Measurements from ENCODE around the gene CRIP2. TPM values are rescaled to one million over a fixed set of nuclear protein-coding genes. Genes with fewer than 3 reads are reported as not detected.

Gene CRIP2
- total and polyA plus RNA-seq, 12 donors = 5.9 to 193 (median 56.4) TPM

GRCh38 chr14:105482486-105483110 is 8.0 kb downstream of the CRIP2 start:
- Histone ChIP-seq H3K27me3 (peaks cover 9% of the 10 kb centered on the region), H3K4me1 (replicated peaks in 1 of 2) (peaks cover 13 to 45% of the 10 kb centered on the region in 2 donors), H3K4me3 (no peak overlapping the region), H3K36me3 (replicated peaks in 1 of 2) (no peaks in the 10 kb centered on the region), H3K9me3 (replicated peaks in 1 of 3) (no peaks in the 10 kb centered on the region), H3K27ac (peak overlapping the region in 4 of 5 donors; percentile 32 to 91 (median 73))
- TF ChIP-seq POLR2A (IDR thresholded peaks at IDR 0.05) = no peak
- TF ChIP-seq CTCF (IDR thresholded peaks at IDR 0.05) = no peak
- WGBS, 4 donors = 59 to 71% (median 69%) methylated on average over 8 to 18 of the region's 18 CpGs
- intact Hi-C loops (cut with DNase I) = no loop called here
- DNase-seq = no peak

- H3K4me1 ChIP-seq (replicated peaks in 1 of 2) = peaks cover 13 to 49% of the 10 kb centered on the region in 2 donors
- peaks cover 11% of the 10 kb centered on the region for H3K27me3 ChIP-seq
- H3K9me3 ChIP-seq (replicated peaks in 1 of 3) = no peaks in the 10 kb centered on the region
- no peak overlapping the region for H3K4me3 ChIP-seq
- TF ChIP-seq CTCF (IDR thresholded peaks at IDR 0.05) (no peak), POLR2A (IDR thresholded peaks at IDR 0.05) (no peak)
- DNase-seq = no peak
- H3K36me3 ChIP-seq (replicated peaks in 1 of 2) = no peaks in the 10 kb centered on the region
- intact Hi-C loops (cut with DNase I) = no loop called here
- H3K27ac ChIP-seq = peak overlapping the region in 2 of 5 donors; percentile 91
- 75 to 93% (median 78%) methylated on average over 2 to 18 of the region's 18 CpGs for WGBS, 4 donors
Observed at GRCh38 chr14:105483300-105484068, 8.9 kb downstream of the CRIP2 start.

GRCh38 chr14:105484069-105484996 is 9.7 kb downstream of the CRIP2 start:
- no peak for TF ChIP-seq POLR2A (IDR thresholded peaks at IDR 0.05)
- no peak for TF ChIP-seq CTCF (IDR thresholded peaks at IDR 0.05)
- H3K4me3 ChIP-seq = no peak overlapping the region
- peaks cover 13 to 53% of the 10 kb centered on the region in 2 donors for H3K4me1 ChIP-seq (replicated peaks in 1 of 2)
- H3K27me3 ChIP-seq = peaks cover 11% of the 10 kb centered on the region
- no peaks in the 10 kb centered on the region for H3K9me3 ChIP-seq (replicated peaks in 1 of 3)
- H3K36me3 ChIP-seq (replicated peaks in 1 of 2) = no peaks in the 10 kb centered on the region
- peak in 1 of 7 donors; percentile 80 for DNase-seq
- 54 to 65% (median 58%) methylated on average over 13 to 20 of the region's 20 CpGs for WGBS, 4 donors
- intact Hi-C loops (cut with DNase I) = no loop called here
- peak overlapping the region in 1 of 5 donors; percentile 26 for H3K27ac ChIP-seq

- Histone ChIP-seq H3K36me3 (replicated peaks in 1 of 2) (no peaks in the 10 kb centered on the region), H3K9me3 (replicated peaks in 1 of 3) (no peaks in the 10 kb centered on the region), H3K4me3 (no peak overlapping the region), H3K27ac (no peak overlapping the region), H3K27me3 (peaks cover 11% of the 10 kb centered on the region), H3K4me1 (replicated peaks in 1 of 2) (peaks cover 16 to 56% of the 10 kb centered on the region in 2 donors)
- 74 to 88% (median 78%) methylated on average over 5 to 16 of the region's 16 CpGs for WGBS, 4 donors
- intact Hi-C loops (cut with DNase I) = loop anchor here (5.0 kb wide), 2 partner anchors 38 to 113 kb away; no protein-coding TSS in a partner anchor
- TF ChIP-seq POLR2A (IDR thresholded peaks at IDR 0.05) (no peak), CTCF (IDR thresholded peaks at IDR 0.05) (no peak)
- no peak for DNase-seq
Observed at GRCh38 chr14:105484997-105485393, 10.4 kb downstream of the CRIP2 start.
